Keratinocyte (primary cell): ENCODE data around the gene SNCAIP. TPM values are rescaled to one million over a fixed set of nuclear protein-coding genes. Genes with fewer than 3 reads are reported as not detected.

Source experiments
- DNase-seq: peaks from one replicate; pipeline ENCODE4 v3.0.0-alpha.2; 2011; ENCODE audit warnings: low read depth, missing footprints, low spot score
- FAIRE-seq: peaks from 2 replicates; lab custom pipeline; 2011; peaks lifted over from hg19 to GRCh38; lab: Jason Lieb, UNC
- H2AFZ ChIP-seq: 2 replicates; pipeline ENCODE4 v1.6.0; 2012; ENCODE audit warnings: low read length, control low read depth, inconsistent platforms; ENCODE audit not compliant: control insufficient read depth
- H3K27ac ChIP-seq: 2 replicates; pipeline ENCODE4 v1.5.1; 2011; ENCODE audit warnings: low read length; ENCODE audit not compliant: control insufficient read depth, insufficient read depth
- H3K27me3 ChIP-seq: 3 replicates; pipeline ENCODE4 v1.6.0; 2011; ENCODE audit warnings: low read length; ENCODE audit not compliant: control insufficient read depth, insufficient read depth; ENCODE audit errors: extremely low read depth
- H3K36me3 ChIP-seq, 2 experiments: 2 replicates in 1 of 2; 3 replicates in 1 of 2; pipeline ENCODE4 v1.5.1; 2011; ENCODE audit warnings: low read length in 2 of 2, mild to moderate bottlenecking in 1 of 2; ENCODE audit not compliant: control insufficient read depth in 2 of 2, insufficient read depth in 2 of 2; ENCODE audit errors: extremely low read depth in 1 of 2
- H3K4me1 ChIP-seq: 3 replicates; pipeline ENCODE4 v1.5.1; 2011; ENCODE audit warnings: low read length; ENCODE audit not compliant: control insufficient read depth, insufficient read depth; ENCODE audit errors: extremely low read depth
- H3K4me2 ChIP-seq: 3 replicates; pipeline ENCODE4 v1.6.0; 2011; ENCODE audit warnings: low read depth, low read length; ENCODE audit not compliant: control insufficient read depth, insufficient read depth; ENCODE audit errors: extremely low read depth
- H3K4me3 ChIP-seq, 3 experiments: fragments of 200-600 bp in 1 of 3; sonication (generic) in 1 of 3; 2 replicates in 2 of 3; 3 replicates in 1 of 3; pipeline ENCODE4 v1.5.1; 2011 to 2016; ENCODE audit warnings: low read length in 3 of 3, mild to moderate bottlenecking in 3 of 3, control low read depth in 2 of 3, inconsistent platforms in 1 of 3, low read depth in 1 of 3, mixed read lengths in 1 of 3, mixed run types in 1 of 3, moderate library complexity in 1 of 3; ENCODE audit not compliant: control insufficient read depth in 2 of 3, insufficient read depth in 2 of 3; ENCODE audit errors: extremely low read depth in 1 of 3
- H3K79me2 ChIP-seq: 2 replicates; pipeline ENCODE4 v1.6.0; 2012; ENCODE audit warnings: low read length; ENCODE audit not compliant: control insufficient read depth, insufficient read depth
- H3K9ac ChIP-seq: 3 replicates; pipeline ENCODE4 v1.6.0; 2011; ENCODE audit warnings: low read length; ENCODE audit not compliant: control insufficient read depth, insufficient read depth; ENCODE audit errors: extremely low read depth
- H3K9me1 ChIP-seq: 3 replicates; pipeline ENCODE4 v1.6.0; 2011; ENCODE audit warnings: low read length; ENCODE audit not compliant: control insufficient read depth, insufficient read depth; ENCODE audit errors: extremely low read depth
- H3K9me3 ChIP-seq: 2 replicates; pipeline ENCODE4 v1.5.1; 2012; ENCODE audit warnings: low read depth, low read length; ENCODE audit not compliant: control insufficient read depth
- H4K20me1 ChIP-seq: 3 replicates; pipeline ENCODE4 v1.6.0; 2011; ENCODE audit warnings: low read length; ENCODE audit not compliant: control insufficient read depth, insufficient read depth; ENCODE audit errors: extremely low read depth
- CTCF ChIP-seq, 3 experiments: IDR thresholded peaks in 1 of 3; conservative IDR thresholded peaks in 1 of 3; optimal IDR thresholded peaks in 1 of 3; 2 replicates in 2 of 3; 3 replicates in 1 of 3; pipeline versions ENCODE3 to v1.5.1; 2011; ENCODE audit warnings: low read length in 3 of 3, mild to moderate bottlenecking in 3 of 3, moderate library complexity in 2 of 3, control low read depth in 1 of 3, inconsistent platforms in 1 of 3; ENCODE audit not compliant: insufficient read depth in 2 of 3; ENCODE audit errors: extremely low read depth in 1 of 3
- EZH2 ChIP-seq: IDR thresholded peaks from one replicate; pipeline ENCODE4 v1.6.1; 2012; ENCODE audit warnings: inconsistent platforms, mild to moderate bottlenecking, low read length, moderate library complexity
- dilution Hi-C: fragments of 300-500 bp; cut with MboI; formaldehyde crosslinking; loops from one replicate; pipeline ENCODE4 v1.7.0; 2020; ENCODE audit warnings: low sequenced_read_pairs; ENCODE audit not compliant: extremely low pct_ligation_motif_present
- polyA plus RNA-seq, 5 experiments: library from polyadenylated mRNA; depleted of rRNA in 3 of 5; stranded (reverse) in 3 of 5; stranded (forward) in 1 of 5; unstranded in 1 of 5; fragments of >200 nt; gene quantifications; 1 replicate in 1 of 5; 2 replicates in 3 of 5; 3 replicates in 1 of 5; pipeline versions ENCODE4 v1.2.1 to v1.2.3, GENCODE V29; 2011 to 2012; ENCODE audit warnings: missing spikeins in 2 of 5, low read depth in 1 of 5, low replicate concordance in 1 of 5

The SNCAIP gene
- polyA plus RNA-seq, 1 donor (not counting 4 experiments of a cell fraction or from before 2014, with no cell fraction given), result not detected

GRCh38 chr5:122439645-122440044 is 127.6 kb downstream of the SNCAIP start:
- no peak for DNase-seq
- no peak overlapping the region for H3K4me2 ChIP-seq
- H3K9me1 ChIP-seq, result no peaks in the 10 kb centered on the region
- H3K9me3 ChIP-seq, result no peaks in the 10 kb centered on the region
- no peaks in the 10 kb centered on the region for H3K4me1 ChIP-seq
- H4K20me1 ChIP-seq, result no peaks in the 10 kb centered on the region
- dilution Hi-C loops, result no loop called here
- H3K27me3 ChIP-seq, result no peaks in the 10 kb centered on the region
- no peak overlapping the region for H3K27ac ChIP-seq
- H3K36me3 ChIP-seq, result no peaks in the 10 kb centered on the region
- H2AFZ ChIP-seq, result no peak overlapping the region
- TF ChIP-seq EZH2, result no peak
- TF ChIP-seq CTCF (optimal IDR thresholded peaks at IDR 0.05 in 1 of 3, IDR thresholded peaks at IDR 0.05 in 1 of 3, conservative IDR thresholded peaks at IDR 0.05 in 1 of 3; ENCODE audit: extremely low read depth in 1 of 3, insufficient read depth in 2 of 3, low read length in 3 of 3), result no peak
- no peaks in the 10 kb centered on the region for H3K79me2 ChIP-seq
- H3K4me3 ChIP-seq, result no peak overlapping the region
- no peak overlapping the region for H3K9ac ChIP-seq
- FAIRE-seq, result no peak

GRCh38 chr5:122442938-122443337 is 130.9 kb downstream of the SNCAIP start:
- dilution Hi-C loops, result no loop called here

More at GRCh38 chr5:122442938-122443337, 130.9 kb downstream of the SNCAIP start:
- no peak overlapping the region for H3K27ac ChIP-seq
- H3K79me2 ChIP-seq, result no peaks in the 10 kb centered on the region
- H3K36me3 ChIP-seq, result no peaks in the 10 kb centered on the region
- H4K20me1 ChIP-seq, result no peaks in the 10 kb centered on the region
- TF ChIP-seq EZH2 (no peak), CTCF (optimal IDR thresholded peaks at IDR 0.05 in 1 of 3, IDR thresholded peaks at IDR 0.05 in 1 of 3, conservative IDR thresholded peaks at IDR 0.05 in 1 of 3; ENCODE audit: extremely low read depth in 1 of 3, insufficient read depth in 2 of 3, low read length in 3 of 3) (no peak)
- H3K4me1 ChIP-seq, result no peaks in the 10 kb centered on the region
- H3K4me3 ChIP-seq, result no peak overlapping the region
- FAIRE-seq (no peak), DNase-seq (no peak)
- no peak overlapping the region for H3K4me2 ChIP-seq
- no peak overlapping the region for H3K9ac ChIP-seq
- no peaks in the 10 kb centered on the region for H3K9me1 ChIP-seq
- no peaks in the 10 kb centered on the region for H3K27me3 ChIP-seq
- no peak overlapping the region for H2AFZ ChIP-seq
- no peaks in the 10 kb centered on the region for H3K9me3 ChIP-seq
